EH (cell line): ENCODE data around the gene STK24.

Experiments
- DNase-seq: peaks from one replicate; pipeline ENCODE4 v3.0.0-alpha.2; 2015; ENCODE audit warnings: low read depth

STK24 gene

DNA sequence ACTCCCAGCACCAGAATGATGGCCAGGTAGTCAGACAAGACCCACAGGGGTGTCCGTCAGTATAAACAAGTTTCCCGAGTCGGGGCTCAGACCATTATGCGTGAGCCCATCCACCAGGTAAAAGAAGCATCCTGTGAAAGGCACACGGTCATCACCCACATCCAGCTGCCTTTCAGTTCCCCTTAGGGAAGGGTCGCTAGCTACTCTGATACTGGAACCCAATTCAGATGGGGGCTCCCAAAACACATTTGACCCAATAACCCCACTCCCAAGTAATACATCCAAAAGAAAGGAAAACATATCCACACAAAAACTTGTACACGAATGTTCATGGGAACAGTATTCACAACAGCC, 66.8 kb downstream of the STK24 start:
- no peak for DNase-seq

DNA sequence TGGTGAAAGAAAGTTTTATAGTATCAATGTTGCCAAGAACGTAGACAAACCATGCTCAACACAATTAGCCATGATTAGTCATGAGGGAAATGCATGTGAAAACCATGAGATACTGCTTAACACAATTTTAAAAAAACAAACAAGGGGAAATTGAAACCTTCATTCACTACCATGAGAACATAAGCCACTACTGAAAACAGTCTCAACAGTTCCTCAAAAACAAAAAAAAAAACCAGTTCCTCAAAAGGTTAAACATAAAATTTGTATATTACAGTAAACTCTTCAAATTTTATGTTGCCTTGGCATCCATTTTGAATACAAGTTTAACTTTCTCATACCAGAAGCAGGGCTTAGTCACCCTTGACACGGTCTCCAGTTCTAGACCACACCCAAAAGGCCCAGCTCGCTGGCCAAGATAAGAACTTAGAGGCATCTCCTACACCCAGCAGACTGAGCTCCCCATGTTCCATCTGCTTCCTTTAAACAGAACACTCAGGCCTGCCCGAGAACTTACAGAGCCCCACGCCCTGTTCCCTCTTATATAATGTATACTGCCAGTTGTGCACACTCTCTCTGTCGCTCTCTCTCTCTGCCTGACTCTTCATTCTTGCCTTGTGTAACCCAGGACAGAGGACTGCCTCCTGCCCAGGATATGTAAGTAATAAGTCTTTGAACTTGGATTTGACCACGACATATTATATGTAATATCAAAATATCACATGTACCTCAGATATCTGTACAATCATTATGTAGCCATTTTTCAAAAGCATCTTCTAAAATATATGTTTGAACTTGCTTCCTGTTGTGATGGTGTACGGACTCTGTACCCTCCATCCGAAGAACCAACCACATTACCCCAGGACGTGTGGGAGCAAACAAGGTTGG, 67.4 kb downstream of the STK24 start:
- peak; percentile 95 for DNase-seq

DNA sequence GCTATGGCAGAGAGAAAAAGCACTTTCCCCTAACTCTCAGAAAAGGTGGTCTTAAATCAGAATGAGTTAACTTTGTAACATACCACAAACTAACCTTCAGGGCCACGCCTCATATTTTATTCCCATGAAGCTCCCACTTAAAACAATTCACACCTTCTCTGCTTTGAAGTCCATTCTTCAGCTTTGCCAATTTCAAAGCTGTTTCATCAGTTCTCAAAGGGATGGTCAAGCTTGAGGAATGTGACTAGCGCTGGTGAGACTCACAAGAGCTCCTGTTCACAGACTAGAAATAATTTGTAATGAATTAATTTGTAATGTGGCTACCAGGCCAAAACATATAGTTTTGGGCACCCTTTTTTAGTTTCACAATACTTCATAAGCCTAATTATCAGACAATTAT, 68.2 kb downstream of the STK24 start:
- DNase-seq = peak; percentile 86

DNA sequence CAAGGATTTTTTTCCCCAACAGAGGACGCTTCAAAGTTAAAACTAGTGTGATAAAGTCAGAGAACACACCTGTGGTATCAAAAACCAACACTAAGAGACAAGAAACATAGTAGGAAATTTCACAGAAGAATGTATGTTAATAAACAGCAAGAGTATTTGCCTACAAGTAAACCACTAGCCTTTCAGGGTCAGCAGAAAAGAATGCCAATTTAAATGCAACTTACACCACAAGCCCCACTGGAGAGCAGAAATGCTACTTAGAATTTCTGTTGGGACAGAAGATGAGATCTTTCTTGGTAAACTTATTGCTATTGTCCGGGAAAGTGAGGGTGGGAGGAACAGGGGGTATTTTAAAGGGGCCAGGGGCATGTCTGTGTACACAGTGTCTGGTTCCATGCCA, 68.6 kb downstream of the STK24 start:
- peak; percentile 83 for DNase-seq

DNA sequence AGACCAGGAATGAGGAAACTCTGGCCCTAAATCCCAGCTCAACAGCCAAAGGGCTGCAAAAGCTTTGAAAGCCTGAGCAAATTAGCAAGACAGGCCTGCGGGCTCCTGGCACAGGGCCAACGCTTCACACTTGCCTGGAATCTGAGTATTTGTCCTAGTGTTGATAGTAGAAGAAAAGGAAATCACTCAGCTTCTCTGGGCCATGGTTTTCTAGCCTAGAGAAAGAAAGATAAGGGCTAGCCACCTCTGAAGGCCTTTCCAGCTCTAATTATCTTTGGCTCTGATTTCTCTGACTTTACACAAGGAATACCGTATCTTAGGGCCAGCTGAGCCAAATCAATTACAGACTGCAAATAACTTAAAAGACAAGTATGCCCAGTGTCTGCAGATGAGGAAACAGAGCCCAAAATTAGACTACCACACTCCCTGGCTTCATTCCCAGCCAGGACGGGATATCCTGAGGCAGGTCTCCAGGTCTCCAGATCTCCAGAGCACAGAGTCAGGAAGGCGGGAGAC, 69.6 kb downstream of the STK24 start:
- DNase-seq = peak; percentile 79

DNA sequence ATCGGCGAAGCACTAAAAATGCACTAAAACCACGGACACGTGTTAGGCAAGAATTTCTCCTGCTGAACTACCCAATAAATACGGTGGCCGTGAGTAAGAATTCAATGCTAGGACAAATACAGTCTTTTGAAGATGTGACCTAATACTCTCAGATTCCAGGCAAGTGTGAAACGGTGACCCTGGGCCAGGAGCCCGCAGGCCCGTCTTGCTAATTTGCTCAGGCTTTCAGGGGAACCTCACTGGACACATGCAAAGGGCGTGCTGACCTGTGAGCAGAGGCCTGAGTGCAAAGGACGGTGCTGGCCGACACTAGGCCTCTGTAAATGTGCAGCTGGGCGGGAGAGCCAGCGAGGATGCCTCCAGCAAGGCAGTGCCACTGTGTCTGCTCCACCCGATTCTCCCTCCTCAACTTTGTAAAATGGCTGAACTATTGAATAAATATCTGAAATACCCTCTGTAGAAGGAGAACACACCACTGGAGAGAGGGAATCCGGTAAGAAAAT, 70.1 kb downstream of the STK24 start:
- DNase-seq = no peak

DNA sequence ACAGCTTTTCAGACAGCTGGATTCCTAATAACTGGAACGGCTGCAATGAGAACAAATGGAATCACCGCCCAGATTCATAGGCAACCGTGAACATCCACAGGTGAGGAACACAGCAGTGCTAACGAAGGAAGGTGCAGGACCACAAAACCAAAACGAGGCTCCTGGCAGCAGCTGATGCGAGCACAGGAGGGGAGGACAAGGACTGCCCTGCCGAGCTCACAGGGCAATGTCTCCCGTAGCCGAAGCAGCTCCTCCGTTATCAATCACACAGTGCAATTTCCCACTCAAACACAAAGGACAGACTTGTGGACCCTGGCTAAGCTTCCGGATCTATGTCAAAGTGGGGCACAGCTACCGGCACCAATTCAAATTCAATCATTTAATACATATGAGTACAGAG, 70.6 kb downstream of the STK24 start:
- DNase-seq = no peak

DNA sequence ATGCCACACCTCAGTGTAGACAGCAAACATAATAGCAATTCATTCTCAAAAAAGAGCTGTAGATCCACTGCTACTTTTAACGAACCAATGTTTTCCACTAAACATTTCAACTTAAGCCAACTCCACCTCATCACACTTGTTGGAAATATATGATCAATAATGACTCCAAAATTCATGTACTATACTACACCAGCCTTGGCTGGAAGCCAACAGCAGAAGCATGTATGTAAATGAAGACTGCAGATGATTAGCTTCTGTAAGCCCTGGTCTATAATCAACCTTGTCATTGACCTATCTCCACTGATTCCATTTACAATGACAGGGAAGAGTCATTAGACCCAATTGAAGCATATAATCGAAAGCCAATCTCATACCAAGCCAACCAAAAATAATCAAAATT, 71.7 kb downstream of the STK24 start:
- no peak for DNase-seq

DNA sequence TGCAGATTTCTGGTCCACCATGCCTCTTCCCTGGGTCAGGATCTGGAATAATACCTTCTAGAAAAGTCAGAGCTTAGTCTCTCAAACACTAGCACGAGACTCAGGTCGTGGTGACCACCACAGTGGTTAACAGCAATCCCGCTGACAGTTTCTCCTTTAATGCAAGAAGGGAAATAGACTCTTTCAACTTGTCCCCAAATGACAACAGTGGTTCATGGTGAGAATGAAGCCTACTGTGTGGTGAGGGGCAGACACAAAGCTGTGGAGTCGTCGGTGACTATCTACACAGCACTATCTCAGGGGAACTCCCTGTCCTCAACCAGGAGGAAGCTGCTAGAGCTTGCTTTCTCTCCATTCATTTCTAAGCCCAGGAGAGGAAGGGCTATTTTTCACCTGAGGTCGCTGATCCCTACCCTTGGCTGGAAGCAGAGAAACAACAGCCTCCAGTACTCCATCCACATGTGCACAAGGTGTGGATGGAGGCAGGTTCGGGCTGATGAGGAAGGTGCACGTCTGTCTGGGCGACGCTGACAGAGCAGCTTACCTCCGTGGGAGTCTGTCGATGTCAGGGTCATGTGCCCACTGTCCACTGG, 72.4 kb downstream of the STK24 start:
- DNase-seq = no peak

DNA sequence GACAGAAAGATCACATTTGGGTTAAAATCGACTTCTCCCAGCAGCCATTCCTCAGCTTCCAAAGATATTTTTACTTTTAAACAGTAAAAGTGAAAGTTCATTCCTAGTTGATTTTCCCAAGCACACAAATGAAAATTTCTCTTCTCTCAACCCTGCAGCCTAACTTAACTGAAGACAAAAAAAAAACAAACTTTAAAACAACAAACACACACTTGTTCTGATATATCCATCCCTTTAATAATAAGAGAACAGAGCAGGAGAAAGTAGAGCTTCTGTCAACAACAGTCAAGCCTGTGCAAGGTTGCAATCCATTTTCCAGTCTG, 72.9 kb downstream of the STK24 start:
- peak; percentile 48 for DNase-seq

DNA sequence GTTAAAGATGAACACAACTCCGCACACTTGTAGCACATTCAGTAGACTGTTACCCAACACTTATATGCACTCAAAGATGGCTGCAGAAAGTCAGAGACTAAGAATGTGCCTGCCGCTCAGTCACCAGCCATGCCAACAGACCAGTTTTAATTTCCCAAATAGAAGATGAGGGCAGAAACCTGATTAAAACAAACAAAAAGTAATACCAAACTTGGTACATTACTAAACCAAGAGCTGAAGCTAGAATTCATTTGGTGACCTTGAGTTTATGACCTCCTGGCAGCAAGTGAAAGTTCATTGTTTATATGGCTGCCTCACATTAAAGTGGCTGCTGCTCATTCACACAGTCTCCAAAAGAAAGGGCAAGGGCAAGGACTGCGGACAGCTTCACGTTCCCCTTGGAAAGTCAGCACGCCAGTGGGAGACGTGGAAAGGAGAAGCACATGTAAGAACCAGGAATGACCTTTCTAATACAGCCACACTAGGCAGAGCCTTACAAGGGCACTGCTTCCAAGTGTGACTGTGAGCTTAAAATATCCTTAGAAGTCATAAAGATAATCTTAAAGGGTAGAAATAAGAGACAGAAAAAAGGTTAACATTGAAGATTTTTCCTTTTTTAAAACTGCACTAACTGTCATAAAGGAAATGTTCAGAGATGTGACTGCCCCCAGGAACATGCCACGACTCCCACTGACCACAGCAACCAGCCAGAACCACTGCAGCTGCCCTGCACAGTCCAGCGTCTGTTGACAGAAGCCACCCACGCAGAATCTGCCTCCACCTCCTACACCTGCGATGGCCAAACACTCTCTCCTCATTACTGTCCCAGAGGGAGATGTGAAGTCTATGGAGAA, 73.5 kb downstream of the STK24 start:
- peak; percentile 44 for DNase-seq

DNA sequence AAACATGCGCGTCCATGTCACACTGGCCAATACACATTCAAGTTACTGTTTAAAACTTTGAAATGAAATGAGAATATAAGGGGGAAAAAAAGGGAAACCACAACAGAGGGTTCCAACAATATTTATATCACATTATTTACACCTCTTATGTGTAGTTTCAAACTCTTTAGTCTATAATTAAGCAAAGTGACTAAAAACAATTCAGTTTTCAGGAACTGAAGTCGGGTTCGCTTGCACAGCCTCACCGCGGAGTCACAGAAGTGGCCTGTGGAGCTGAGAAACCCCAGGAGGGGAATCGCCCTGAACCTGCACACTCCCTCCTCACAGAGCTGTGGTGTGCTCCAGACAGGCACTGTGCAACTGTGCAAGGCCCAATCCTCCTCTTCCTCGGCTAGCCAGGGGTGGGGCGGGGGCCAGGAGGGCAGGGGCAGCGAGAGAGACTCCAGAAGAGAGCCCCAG, 75.9 kb downstream of the STK24 start:
- DNase-seq = no peak

DNA sequence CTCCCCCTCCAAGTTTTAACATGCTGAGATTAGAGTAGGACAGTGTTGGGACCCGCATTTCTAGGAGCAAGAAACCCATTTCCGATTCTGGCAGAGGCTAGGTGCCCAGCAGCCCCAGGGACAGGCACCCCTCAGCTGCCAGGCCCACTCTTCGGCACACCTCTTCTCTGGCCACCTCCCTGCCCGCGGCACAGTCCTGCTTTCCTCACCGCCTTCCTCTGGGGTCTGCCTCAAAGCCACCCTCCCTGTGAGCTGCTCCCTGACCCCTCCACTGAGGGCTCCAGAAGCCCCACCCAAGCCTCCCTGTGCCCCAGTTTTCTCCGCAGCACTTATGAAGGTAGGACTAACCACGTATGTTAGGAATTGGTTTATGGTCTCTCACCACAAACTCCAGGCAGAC, 79.9 kb downstream of the STK24 start:
- no peak for DNase-seq

DNA sequence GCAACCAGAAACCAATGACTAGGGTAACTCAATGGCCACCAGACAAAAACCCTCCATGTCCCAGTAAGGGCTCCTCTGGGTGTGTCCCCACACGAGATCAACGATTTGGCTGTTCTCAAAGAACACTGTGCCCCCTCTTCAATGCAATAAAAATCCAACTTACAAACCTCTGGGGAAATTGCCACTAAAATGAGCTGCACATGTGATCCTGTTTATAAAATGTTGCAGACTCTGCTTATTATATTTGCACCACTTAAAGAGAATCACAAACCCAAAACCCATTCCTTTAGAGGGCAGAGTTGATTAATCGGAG, 80.5 kb downstream of the STK24 start:
- no peak for DNase-seq

DNA sequence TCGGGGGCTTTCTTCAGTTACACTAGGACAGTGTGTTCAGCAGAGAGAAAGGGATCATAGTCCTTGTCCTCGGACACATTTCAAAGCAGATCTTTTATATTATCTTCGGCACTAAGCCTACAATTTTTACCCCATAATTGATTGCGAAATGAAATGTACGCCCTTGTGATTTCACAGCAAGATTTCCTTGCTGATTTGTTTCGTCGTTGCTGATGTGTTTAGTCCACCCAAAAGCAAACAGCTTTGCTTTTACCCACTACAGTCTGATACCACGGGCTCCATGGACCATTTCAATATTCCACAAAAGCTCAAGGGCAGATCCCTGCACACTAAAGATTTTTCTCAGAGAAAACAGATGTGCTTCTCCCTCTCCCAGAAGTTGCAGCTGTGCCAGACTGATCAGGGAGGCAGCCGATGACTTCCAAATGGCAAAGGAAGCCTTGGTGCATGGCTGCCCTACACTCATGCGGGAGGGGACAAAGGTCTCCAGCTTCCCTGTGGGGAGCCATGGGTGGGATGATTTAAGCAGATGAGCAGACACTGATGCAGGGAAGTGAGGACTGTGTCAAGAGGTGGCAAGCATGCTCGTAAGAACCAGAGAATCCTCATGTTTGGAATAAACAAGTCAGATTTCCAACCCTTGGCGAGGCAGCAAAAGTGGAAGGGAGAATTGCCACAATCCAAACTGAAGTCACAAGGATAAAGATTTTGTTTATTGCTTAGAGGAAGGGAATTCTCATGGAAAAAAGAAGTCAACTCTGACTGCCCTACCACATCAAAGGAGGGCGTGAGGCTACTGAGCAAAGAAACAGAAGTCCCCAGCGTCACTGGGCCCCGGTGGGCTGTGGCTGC, 81.1 kb downstream of the STK24 start:
- peak; percentile 29 for DNase-seq

DNA sequence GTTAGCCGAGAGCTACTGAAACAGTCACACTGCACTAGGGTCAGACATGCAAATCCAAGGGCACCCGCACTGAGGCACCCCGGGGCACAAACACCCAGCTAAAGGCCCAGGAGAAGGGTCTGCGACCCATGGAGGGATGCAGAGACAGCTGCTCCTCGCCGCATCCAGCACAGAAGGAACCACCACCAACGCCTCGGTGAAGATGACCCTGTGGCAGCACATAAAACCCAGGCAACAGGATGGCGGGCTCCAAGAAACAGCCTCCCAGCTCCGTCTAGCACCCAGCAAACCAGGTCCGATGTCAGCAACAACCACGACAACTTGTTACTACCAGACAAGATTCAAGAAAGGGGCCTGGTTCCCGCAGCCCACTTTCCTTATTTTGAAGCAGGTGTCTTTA, 82.1 kb downstream of the STK24 start:
- DNase-seq = no peak

DNA sequence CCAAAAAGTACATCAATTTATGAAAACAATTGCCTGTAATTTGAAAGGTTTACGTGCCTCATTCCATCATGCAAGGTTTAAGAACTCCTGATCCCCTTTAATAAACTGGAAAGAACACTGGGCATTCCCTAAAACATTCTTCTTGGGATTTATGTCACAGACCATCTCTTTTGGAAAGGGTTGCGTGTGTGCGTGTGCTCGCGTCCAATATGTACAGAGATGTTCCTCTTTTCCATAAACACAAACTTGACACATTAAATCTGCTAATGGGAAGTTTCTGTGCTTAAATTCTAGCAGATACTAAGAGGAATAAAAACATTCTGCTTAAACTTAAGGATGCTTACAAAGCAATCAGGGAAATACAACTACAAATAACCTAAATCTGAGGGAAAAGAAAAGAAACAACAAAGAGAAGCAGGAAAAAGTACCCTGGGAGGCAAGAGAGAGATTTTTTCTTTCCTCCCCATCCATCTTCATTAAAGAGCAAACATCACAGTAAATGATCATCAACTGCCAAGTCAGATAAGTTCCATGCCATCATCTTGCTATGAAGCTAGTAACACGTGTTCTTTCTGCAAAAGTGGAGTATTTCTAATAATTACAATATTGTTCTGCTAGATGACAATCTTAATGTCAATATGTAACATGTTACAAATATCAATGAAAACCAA, 83.7 kb downstream of the STK24 start:
- no peak for DNase-seq

DNA sequence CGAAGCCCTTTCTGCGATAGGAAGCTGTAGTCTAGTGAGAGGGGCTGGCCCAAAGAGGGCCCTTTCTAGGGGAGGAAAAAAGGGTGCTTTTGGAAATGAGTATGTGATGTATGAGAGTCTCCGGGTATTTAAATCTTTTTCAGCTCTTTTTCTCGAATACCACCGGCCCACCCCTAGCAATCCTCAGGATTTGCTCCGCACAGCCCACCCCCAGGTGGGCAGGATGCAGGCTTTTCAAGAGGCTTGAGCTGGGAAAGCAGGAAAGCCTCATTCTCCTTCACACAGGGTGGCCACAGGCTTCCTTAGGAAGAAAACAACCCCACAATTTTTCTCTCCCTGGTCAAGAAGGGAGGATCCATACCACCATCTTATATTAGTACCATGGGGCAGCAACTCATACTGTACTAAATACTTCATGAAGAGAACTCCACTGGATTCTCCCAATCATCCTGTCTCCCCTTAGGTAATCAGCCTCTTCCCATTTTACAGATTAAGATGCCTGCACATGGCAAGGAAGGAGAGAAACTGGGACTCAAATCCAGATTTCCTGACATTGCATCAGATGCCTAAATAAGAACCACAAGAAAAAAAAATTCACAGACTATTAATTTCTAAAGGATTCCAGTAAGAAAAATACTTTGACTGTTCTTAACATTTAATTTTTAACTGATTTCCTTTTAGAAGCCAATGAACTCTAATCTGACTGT, 84.4 kb downstream of the STK24 start:
- peak; percentile 62 for DNase-seq

DNA sequence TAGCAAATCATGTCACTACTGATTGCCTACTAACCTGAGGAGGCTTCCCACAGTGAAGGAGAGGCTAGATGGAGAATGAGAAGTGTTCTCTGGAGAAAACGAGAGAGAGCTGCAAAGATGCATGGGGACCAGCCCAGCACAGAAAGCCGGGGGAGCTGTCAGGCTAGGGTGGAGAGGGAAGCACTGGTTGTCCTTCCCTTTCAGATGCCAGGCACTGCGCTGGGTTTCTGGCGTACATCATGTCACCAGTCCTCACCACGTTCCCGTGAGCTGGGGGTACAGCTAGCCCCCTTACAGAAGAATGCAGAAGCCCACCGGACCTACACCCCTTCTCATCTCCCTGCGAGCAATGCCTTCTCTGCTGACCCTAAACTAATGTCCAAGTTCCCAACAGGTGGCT, 86.0 kb downstream of the STK24 start:
- no peak for DNase-seq

DNA sequence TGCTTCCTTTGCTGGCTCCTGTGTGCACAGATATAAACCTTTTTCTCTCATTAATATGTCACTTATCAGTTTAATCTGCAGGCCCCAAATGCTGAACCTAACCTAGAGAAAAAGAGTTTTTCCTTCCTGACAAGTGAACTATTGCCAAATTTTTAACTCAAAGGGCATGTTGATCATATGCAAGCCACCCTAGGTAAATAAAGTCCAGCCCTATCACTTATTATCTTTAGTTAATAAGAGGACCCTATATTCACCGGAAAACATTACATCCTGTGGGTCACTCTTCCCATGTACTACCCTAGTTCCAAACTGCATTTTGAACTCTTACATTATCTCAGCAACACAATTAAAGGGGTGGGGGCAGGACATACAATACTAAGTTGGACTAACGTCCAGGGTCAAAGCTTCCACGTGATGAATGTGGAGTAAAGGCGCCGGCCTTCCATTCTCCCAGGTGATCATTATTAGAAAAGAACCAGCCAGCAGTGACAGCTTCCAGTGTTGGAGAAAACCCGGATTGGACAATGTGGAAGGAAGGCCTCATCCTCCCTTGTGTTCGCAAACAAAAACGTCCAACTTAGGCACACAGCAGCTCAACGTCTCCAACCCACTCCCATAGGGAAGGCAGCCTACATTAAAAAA, 86.6 kb downstream of the STK24 start:
- DNase-seq = no peak
